ENCODE results near the gene LASP1NB.
"Not testable (repeated sequence)": the region's sequence is repeated elsewhere in the genome, so short reads cannot be mapped to it uniquely, and the experiment has no call there.

Gene LASP1NB

DNA sequence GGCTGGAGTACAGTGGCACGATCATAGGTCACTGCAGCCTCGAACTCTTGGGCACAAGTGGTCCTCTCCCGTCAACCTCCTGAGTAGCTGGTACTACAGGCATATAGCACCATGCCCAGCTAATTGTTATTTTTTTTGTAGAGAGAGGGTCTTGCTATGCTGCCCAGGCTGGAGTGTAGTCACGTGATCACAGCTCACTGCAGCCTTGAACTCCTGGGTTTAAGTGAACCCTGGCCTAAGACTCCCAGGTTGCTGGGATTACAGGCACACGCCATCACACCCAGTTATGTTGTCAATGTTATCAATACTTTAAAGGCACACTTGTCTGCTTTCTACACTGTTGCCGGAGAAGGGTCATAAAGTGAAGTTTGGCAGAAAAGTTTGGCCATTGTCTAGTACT, 22.0 kb upstream of the LASP1NB start:
- Mint-ChIP-seq H3K4me1 (ENCODE audit: low read depth) (peaks cover 65% of the 10 kb centered on the region), H3K27ac (no peak overlapping the region), H3K9me3 (no peaks in the 10 kb centered on the region), H3K27me3 (no peaks in the 10 kb centered on the region), H3K36me3 (ENCODE audit: low read depth) (peaks cover 72% of the 10 kb centered on the region), H3K4me3 (no peak overlapping the region)
- intact Hi-C loops (cut with micrococcal nuclease), result loop anchor here (10.0 kb wide), 1 partner anchor 79 kb away; the partner anchor contains the start of gene CWC25

DNA sequence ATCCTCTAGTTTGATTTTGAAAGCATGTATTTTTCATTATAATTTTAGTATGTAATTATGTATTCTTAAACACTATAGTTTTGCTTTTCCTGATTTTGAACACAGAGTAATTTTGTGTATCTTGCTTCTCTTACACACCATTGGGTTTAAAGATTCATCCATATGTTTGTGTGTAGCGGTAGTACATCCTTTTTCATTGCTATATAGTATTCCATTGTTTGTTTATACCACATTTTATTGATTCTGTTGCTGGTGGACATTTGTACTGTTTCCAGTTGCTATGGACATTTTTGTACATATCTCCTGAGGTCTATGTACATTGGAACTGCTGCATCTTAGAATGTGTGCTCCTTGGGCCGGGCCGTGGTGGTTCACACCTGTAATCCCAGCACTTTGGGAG, 20.5 kb upstream of the LASP1NB start:
- Mint-ChIP-seq H3K36me3 (ENCODE audit: low read depth) (peaks cover 72% of the 10 kb centered on the region), H3K9me3 (no peaks in the 10 kb centered on the region), H3K4me3 (no peak overlapping the region), H3K27ac (peak overlapping the region; percentile 56), H3K27me3 (no peaks in the 10 kb centered on the region), H3K4me1 (ENCODE audit: low read depth) (peaks cover 66% of the 10 kb centered on the region)
- intact Hi-C loops (cut with micrococcal nuclease), result loop anchor here (10.0 kb wide), 1 partner anchor 80 kb away; the partner anchor contains the start of gene CWC25

DNA sequence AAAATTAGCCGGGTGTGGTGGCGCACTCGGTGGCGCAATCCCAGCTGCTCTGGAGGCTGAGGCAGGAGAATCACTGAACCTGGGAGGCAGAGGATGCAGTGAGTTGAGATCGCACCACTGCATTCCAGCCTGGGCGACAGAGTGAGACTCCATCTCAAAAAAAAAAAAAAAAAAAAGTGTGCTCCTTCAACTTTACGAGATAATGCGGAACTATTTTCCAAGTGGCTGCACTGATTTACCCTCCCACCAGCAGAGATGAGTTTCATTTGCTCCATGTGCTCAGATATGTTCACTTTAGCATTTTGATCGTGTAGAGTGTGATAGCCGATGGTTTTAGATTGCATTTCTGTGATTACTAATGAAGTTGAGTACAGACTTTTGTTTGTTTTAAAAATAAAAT, 20.0 kb upstream of the LASP1NB start:
- H3K27ac Mint-ChIP-seq, result peak overlapping the region; percentile 56
- H3K4me1 Mint-ChIP-seq (ENCODE audit: low read depth), result peaks cover 70% of the 10 kb centered on the region
- peaks cover 77% of the 10 kb centered on the region for H3K36me3 Mint-ChIP-seq (ENCODE audit: low read depth)
- no peaks in the 10 kb centered on the region for H3K9me3 Mint-ChIP-seq
- no peaks in the 10 kb centered on the region for H3K27me3 Mint-ChIP-seq
- intact Hi-C loops (cut with micrococcal nuclease), result loop anchor here (10.0 kb wide), 1 partner anchor 81 kb away; the partner anchor contains the start of gene CWC25
- no peak overlapping the region for H3K4me3 Mint-ChIP-seq

- no peaks in the 10 kb centered on the region for H3K9me3 Mint-ChIP-seq
- peaks cover 67% of the 10 kb centered on the region for H3K4me1 Mint-ChIP-seq (ENCODE audit: low read depth)
- H3K4me3 Mint-ChIP-seq, result no peak overlapping the region
- peak overlapping the region; percentile 56 for H3K27ac Mint-ChIP-seq
- H3K36me3 Mint-ChIP-seq (ENCODE audit: low read depth), result peaks cover 89% of the 10 kb centered on the region
- intact Hi-C loops (cut with micrococcal nuclease), result loop anchor here (10.0 kb wide), 1 partner anchor 82 kb away; the partner anchor contains the start of gene CWC25
- H3K27me3 Mint-ChIP-seq, result no peaks in the 10 kb centered on the region
Measured at GRCh38 chr17:38906460-38907228, 18.8 kb upstream of the LASP1NB start.

DNA sequence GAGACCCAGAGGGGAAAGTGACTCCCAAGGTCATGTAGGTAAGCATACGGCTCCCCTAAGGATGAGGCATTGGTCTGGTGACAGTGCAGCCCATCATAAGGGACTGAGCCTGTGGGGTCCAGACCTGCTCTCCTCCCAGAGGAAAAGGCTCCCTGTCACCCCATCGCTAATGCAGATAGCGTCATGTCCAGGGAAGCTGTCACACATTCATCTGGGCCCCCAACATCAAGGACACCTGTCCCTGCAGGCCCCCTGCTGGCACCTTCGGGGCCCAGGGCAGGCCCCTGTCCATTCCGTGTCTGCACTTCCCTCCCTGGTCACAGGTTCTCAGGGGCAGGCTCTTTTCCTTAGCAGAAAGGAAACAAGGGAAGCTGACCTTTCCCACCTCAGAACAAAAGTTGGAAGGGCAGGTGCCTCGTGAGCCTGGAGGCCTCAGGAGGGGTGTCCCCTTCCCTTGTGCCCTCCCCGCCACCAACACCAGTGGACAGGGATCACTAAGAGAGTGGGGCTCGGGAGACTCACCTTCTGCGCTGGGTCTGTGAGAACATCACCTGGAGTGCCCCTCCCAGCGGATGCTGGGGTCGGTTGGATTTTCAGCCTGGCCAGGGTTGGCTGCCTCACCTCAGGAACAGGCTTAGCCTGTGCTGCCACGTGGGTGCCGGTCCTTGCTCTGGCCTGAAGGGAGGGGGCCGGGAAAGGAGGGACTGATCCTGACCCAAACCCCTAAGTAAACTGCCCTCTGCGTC, 17.3 kb upstream of the LASP1NB start:
- Mint-ChIP-seq H3K36me3 (ENCODE audit: low read depth) (peaks cover 93% of the 10 kb centered on the region), H3K27ac (peak overlapping the region; percentile 46), H3K27me3 (no peaks in the 10 kb centered on the region), H3K4me1 (ENCODE audit: low read depth) (peaks cover 71% of the 10 kb centered on the region), H3K9me3 (no peaks in the 10 kb centered on the region), H3K4me3 (no peak overlapping the region)
- intact Hi-C loops (cut with micrococcal nuclease), result loop anchor here (10.0 kb wide), 1 partner anchor 83 kb away; the partner anchor contains the start of gene CWC25

- H3K9me3 Mint-ChIP-seq, result no peaks in the 10 kb centered on the region
- intact Hi-C loops (cut with micrococcal nuclease), result loop anchor here (10.0 kb wide), 1 partner anchor 84 kb away; the partner anchor contains the start of gene CWC25
- peaks cover 71% of the 10 kb centered on the region for H3K4me1 Mint-ChIP-seq (ENCODE audit: low read depth)
- H3K36me3 Mint-ChIP-seq (ENCODE audit: low read depth), result peaks cover 93% of the 10 kb centered on the region
- peak overlapping the region; percentile 33 for H3K27ac Mint-ChIP-seq
- no peaks in the 10 kb centered on the region for H3K27me3 Mint-ChIP-seq
- H3K4me3 Mint-ChIP-seq, result no peak overlapping the region
Measured at GRCh38 chr17:38908676-38909181, 16.7 kb upstream of the LASP1NB start.

DNA sequence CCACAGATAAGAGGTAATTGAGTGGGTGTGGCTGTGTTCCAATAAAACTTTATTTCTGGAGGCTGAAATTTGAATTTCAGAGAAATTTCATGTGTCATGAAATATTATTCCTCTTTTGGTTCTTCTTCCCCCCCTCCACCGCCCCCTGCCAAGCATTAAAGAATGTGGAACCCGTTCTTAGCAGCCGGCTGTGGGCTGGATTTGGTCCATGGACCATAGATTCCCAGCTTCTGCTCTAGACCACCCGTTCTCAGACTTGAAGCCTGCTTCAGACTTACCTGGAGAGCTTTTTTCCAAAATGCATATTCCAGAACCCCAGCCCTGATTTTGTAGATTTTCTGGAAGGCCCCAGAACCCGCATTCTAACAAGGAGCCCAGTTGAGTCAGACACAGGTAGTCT, 15.1 kb upstream of the LASP1NB start:
- intact Hi-C loops (cut with micrococcal nuclease), result no loop called here
- no peak overlapping the region for H3K27ac Mint-ChIP-seq
- H3K4me3 Mint-ChIP-seq, result no peak overlapping the region
- H3K9me3 Mint-ChIP-seq, result no peaks in the 10 kb centered on the region
- H3K4me1 Mint-ChIP-seq (ENCODE audit: low read depth), result peaks cover 65% of the 10 kb centered on the region
- peaks cover 93% of the 10 kb centered on the region for H3K36me3 Mint-ChIP-seq (ENCODE audit: low read depth)
- no peaks in the 10 kb centered on the region for H3K27me3 Mint-ChIP-seq

DNA sequence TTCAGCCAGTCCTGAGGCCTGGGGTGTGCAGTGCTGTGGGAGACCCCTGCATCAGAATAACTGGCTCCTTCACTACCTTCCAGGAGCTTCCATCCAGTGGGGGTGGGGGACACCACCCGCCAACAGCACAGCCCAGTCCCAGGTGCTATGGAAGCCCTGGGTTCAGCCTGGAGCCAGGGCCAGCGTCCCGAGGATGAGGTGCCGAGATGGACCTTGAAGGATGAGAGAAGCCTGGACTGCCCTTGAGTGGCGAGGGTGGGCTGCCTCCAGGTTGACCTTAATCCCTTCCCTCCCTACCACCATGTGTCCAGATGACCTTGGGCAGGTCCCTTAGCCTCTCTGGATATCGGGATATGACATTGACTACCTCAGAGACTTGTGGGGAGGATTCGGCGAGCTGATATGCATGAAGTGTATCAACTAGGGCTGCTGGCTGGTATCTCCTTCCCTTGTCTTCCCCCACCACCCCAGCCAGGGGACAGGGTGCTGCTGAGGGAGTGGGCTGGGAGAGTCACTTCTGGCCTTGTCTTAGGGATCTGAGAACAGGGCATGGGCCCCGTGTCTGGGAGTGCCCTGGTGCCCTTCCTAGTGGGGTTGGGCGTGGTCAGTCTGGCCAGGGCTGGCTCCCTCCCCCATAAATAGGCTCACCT, 14.2 kb upstream of the LASP1NB start:
- no peak overlapping the region for H3K4me3 Mint-ChIP-seq
- intact Hi-C loops (cut with micrococcal nuclease), result no loop called here
- H3K36me3 Mint-ChIP-seq (ENCODE audit: low read depth), result peaks cover 93% of the 10 kb centered on the region
- no peaks in the 10 kb centered on the region for H3K9me3 Mint-ChIP-seq
- H3K27ac Mint-ChIP-seq, result peak overlapping the region; percentile 31
- H3K27me3 Mint-ChIP-seq, result no peaks in the 10 kb centered on the region
- peaks cover 56% of the 10 kb centered on the region for H3K4me1 Mint-ChIP-seq (ENCODE audit: low read depth)

GRCh38 chr17:38911731-38912081, 13.7 kb upstream of the LASP1NB start:
- H3K27me3 Mint-ChIP-seq; H3K4me3 Mint-ChIP-seq; H3K9me3 Mint-ChIP-seq; intact Hi-C loops (cut with micrococcal nuclease): not testable (repeated sequence)
- Mint-ChIP-seq H3K27ac (peak overlapping the region; percentile 31), H3K36me3 (ENCODE audit: low read depth) (peaks cover 97% of the 10 kb centered on the region), H3K4me1 (ENCODE audit: low read depth) (peaks cover 51% of the 10 kb centered on the region)

- no peak overlapping the region for H3K4me3 Mint-ChIP-seq
- no peak overlapping the region for H3K27ac Mint-ChIP-seq
- peaks cover 45% of the 10 kb centered on the region for H3K4me1 Mint-ChIP-seq (ENCODE audit: low read depth)
- H3K36me3 Mint-ChIP-seq (ENCODE audit: low read depth), result peaks cover 100% of the 10 kb centered on the region
- H3K9me3 Mint-ChIP-seq, result no peaks in the 10 kb centered on the region
- intact Hi-C loops (cut with micrococcal nuclease), result no loop called here
- no peaks in the 10 kb centered on the region for H3K27me3 Mint-ChIP-seq
Measured at GRCh38 chr17:38912221-38912813, 13.1 kb upstream of the LASP1NB start.

GRCh38 chr17:38914741-38915638, 10.4 kb upstream of the LASP1NB start:
- no peak overlapping the region for H3K4me3 Mint-ChIP-seq
- H3K9me3 Mint-ChIP-seq, result no peaks in the 10 kb centered on the region
- intact Hi-C loops (cut with micrococcal nuclease), result no loop called here
- peaks cover 100% of the 10 kb centered on the region for H3K36me3 Mint-ChIP-seq (ENCODE audit: low read depth)
- peaks cover 38% of the 10 kb centered on the region for H3K4me1 Mint-ChIP-seq (ENCODE audit: low read depth)
- no peaks in the 10 kb centered on the region for H3K27me3 Mint-ChIP-seq
- H3K27ac Mint-ChIP-seq, result no peak overlapping the region

DNA sequence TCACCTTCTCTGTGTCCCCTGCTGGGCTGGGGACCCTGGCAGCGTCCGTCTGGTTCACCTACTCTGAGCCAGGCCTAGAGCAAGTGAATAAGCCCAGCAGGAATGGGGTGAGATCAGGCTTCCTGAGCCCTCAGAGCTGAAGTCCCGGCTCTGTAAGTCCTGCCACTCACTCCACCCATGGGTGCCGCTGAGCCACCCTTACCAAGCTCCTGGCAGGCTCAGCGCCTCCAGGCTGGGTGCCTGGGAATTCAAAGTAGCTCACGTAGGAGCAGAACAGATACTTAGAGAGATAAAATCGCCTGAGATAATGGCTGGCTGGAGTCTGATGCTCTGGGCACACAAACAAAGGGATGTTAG, 9.8 kb upstream of the LASP1NB start:
- intact Hi-C loops (cut with micrococcal nuclease), result no loop called here
- no peak overlapping the region for H3K27ac Mint-ChIP-seq
- no peaks in the 10 kb centered on the region for H3K9me3 Mint-ChIP-seq
- H3K36me3 Mint-ChIP-seq (ENCODE audit: low read depth), result peaks cover 100% of the 10 kb centered on the region
- H3K4me1 Mint-ChIP-seq (ENCODE audit: low read depth), result peaks cover 40% of the 10 kb centered on the region
- no peak overlapping the region for H3K4me3 Mint-ChIP-seq
- H3K27me3 Mint-ChIP-seq, result no peaks in the 10 kb centered on the region

DNA sequence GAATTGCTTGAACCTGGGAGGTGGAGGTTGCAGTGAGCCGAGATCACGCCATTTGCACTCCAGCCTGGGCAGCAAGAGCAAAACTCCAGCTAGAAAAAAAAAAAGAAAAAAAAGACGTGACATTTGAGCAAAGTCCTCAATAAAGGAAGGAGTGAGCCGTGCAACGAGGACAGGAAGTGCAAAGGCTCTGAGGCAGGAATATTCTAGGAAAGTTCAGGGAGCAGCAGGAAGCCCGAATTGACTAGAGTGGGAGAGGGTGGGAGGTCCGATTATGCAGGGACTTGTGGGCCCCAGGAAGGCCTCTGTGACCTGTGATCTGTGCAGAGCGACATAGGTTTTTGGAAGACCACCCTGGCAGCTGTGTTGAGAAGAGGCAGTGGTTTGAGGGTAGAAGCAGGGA, 8.6 kb upstream of the LASP1NB start:
- Mint-ChIP-seq H3K27me3 (no peaks in the 10 kb centered on the region), H3K4me1 (ENCODE audit: low read depth) (peaks cover 45% of the 10 kb centered on the region), H3K4me3 (no peak overlapping the region), H3K27ac (no peak overlapping the region), H3K9me3 (no peaks in the 10 kb centered on the region), H3K36me3 (ENCODE audit: low read depth) (peaks cover 100% of the 10 kb centered on the region)
- intact Hi-C loops (cut with micrococcal nuclease), result no loop called here
